GM10248 (cell line): Measurements from ENCODE around the gene ZNF581.

Experiments
- CTCF ChIA-PET: fragments of 300-600 bp; sonication (Branson Sonifier 250); formaldehyde crosslinking; extraction: SDS; loops from one replicate; lab custom pipeline; 2021; ENCODE audit warnings: antibody characterized with exemption; lab: Yijun Ruan, JAX
- POLR2A ChIA-PET: fragments of 350-650 bp; sonication (Branson Sonifier 250); formaldehyde crosslinking; extraction: SDS; loops from one replicate; lab custom pipeline; 2020; ENCODE audit warnings: antibody characterized with exemption; lab: Yijun Ruan, JAX
- DNase-seq: peaks from one replicate; pipeline ENCODE4 v3.0.0; 2012; ENCODE audit errors: extremely low spot score
- TF ChIP-seq, protein P1 (sequence below): IDR thresholded peaks from 2 replicates; pipeline ENCODE4 v1.5.1; 2012; ENCODE audit warnings: mild to moderate bottlenecking, low read depth; ENCODE audit errors: extremely low read depth, missing control alignments, control extremely low read depth

The ZNF581 gene

DNA sequence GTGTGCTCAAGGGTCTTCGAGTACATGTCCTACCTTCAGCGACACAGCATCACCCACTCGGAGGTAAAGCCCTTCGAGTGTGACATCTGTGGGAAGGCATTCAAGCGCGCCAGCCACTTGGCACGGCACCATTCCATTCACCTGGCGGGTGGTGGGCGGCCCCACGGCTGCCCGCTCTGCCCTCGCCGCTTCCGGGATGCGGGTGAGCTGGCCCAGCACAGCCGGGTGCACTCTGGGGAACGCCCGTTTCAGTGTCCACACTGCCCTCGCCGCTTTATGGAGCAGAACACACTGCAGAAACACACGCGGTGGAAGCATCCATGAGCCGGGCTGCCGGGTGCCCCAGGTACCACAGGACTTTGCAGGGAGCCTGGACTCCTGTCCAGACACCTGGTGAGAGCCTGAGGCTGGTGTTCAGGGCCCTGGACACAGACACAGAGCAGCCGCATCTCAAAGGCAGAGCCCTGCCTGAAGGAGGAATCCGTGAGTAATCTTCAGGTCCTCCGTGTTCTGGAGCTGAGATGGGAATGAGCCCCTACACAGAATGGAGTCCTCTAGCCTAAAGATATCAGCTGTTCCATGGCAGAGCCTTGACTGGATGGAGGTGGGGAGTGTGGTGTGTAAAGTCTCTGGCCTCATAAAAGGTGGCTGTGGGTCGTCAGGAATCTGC is 1.5 kb downstream of the ZNF581 start:
- POLR2A ChIA-PET = no interaction called here
- CTCF ChIA-PET = interaction anchor here (1.2 to 7.2 kb wide), 3 partner anchors 10 to 141 kb away, joined by 3 to 84 read pairs (median 31); partner anchors contain the start of gene U2AF2
- TF ChIP-seq, protein P1, sequence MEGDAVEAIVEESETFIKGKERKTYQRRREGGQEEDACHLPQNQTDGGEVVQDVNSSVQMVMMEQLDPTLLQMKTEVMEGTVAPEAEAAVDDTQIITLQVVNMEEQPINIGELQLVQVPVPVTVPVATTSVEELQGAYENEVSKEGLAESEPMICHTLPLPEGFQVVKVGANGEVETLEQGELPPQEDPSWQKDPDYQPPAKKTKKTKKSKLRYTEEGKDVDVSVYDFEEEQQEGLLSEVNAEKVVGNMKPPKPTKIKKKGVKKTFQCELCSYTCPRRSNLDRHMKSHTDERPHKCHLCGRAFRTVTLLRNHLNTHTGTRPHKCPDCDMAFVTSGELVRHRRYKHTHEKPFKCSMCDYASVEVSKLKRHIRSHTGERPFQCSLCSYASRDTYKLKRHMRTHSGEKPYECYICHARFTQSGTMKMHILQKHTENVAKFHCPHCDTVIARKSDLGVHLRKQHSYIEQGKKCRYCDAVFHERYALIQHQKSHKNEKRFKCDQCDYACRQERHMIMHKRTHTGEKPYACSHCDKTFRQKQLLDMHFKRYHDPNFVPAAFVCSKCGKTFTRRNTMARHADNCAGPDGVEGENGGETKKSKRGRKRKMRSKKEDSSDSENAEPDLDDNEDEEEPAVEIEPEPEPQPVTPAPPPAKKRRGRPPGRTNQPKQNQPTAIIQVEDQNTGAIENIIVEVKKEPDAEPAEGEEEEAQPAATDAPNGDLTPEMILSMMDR = no peak
- no peak for DNase-seq

- ChIA-PET CTCF (interaction anchor here (1.2 to 7.2 kb wide), 3 partner anchors 9 to 142 kb away, joined by 3 to 84 read pairs (median 31); partner anchors contain the start of gene U2AF2), POLR2A (no interaction called here)
- TF ChIP-seq, protein P1 = no peak
- DNase-seq = no peak
Observed at GRCh38 chr19:55645512-55645881, 2.0 kb downstream of the ZNF581 start.

DNA sequence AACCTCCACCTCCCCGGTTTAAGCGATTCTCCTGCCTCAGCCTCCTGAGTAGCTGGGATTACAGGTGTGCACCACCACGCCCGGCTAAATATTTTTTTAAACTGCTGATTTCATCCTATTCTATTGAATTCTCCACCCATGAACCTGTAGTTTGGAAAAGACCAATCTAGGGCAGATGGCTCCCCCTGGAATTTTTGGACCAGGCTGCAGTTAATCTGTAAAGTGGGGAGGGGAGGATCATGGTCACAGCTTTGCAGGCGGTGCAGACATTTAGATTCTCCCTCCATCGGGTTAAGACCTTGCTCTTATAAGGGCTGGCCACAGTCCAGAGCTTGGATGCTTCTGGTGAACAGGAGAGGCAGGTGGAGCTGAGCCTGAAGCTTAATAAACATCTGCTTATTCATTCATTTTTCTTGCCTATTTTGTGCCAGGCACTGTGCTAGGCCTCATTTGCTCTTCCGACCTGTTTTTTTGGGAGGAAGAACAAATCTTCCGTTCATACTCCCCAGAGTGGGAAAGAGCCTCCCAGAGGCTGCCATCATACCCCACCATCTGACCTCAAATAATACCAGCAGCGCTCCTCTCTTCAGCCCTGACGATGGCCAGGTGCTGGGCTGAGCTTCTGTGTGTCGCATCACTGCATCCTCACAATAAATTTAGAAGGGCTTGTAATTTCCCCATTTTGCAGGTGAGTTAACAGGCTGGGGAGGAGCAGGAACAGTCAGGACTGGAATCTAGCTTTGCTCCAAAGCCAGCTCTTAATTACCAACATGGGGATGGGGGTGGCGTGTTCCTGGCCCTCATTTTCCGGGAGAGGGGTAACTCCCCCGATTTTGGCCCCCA is 3.7 kb downstream of the ZNF581 start:
- DNase-seq = no peak
- TF ChIP-seq, protein P1 = no peak
- POLR2A ChIA-PET = interaction anchor here (0.5 to 1.7 kb wide), 3 partner anchors 10 to 47 kb away, joined by 3 to 8 read pairs (median 4); partner anchors contain the start of gene ZNF524
- CTCF ChIA-PET = interaction anchor here (0.8 to 7.2 kb wide), 6 partner anchors 10 to 143 kb away, joined by 3 to 84 read pairs (median 6); partner anchors contain the start of gene ZNF865

GRCh38 chr19:55647732-55648584 is 4.5 kb downstream of the ZNF581 start, which contains the start of gene CCDC106:
CCDC106 (plus strand) TSS chr19:55648212; CDS start chr19:55649047, 835 bp downstream.
- DNase-seq = peak; percentile 57
- POLR2A ChIA-PET = interaction anchor here (0.5 to 1.7 kb wide), 4 partner anchors 9 to 241 kb away, joined by 3 to 8 read pairs (median 4); partner anchors contain the start of genes UBE2S and ZNF524
- TF ChIP-seq, protein P1 = no peak
- CTCF ChIA-PET = interaction anchor here (0.9 to 7.2 kb wide), 5 partner anchors 9 to 143 kb away, joined by 3 to 84 read pairs (median 7); partner anchors contain the start of gene ZNF865

DNA sequence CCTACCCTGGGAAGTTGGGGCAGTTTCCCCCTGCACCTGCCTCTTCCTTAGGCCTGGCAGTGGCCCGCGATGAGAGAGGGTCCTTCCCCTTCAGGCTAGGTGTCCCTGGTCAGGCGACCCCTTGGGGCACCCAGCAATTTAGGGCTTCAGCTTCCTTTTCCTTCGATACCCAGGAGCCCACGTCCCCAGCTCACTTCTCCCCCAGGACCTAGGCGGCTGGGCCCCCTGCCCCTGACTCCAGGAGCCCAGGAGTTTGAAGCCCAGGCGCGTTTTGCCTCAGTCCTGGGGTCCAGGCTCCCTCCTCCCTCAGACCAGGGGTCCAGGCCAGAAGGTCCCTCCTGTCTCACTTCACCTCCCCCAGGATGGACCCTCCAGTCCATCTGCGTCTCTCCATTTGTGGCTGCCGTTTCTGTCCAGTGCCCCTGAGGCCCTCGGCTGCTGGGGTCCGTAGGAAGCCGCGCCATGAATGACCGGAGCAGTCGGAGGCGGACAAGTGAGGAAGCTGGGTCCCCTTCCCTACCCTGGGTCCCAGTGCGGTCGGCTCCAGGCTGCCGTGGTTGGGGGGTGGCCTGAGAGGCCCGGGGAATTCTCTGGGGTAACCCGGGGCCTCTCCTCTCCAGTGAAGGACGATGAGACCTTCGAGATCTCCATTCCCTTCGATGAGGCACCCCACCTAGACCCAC is 5.3 kb downstream of the ZNF581 start:
- TF ChIP-seq, protein P1 = no peak
- ChIA-PET POLR2A (interaction anchor here (0.7 to 1.7 kb wide), 3 partner anchors 13 to 242 kb away, joined by 3 to 8 read pairs (median 3); partner anchors contain the start of genes UBE2S and ZNF784), CTCF (interaction anchor here (7.2 kb wide), 1 partner anchor 14 kb away, joined by 84 read pairs; no protein-coding TSS in a partner anchor)
- no peak for DNase-seq
